IMR-90 (cell line): ENCODE data around the gene ME1. TPM values are rescaled to one million over a fixed set of nuclear protein-coding genes. Genes with fewer than 3 reads are reported as not detected.

Experiments
- ATAC-seq: fragments of 200-7000 bp; cut with Tn5 transposase; 2 replicates; pipeline ENCODE4 v1.9.1; 2020; ENCODE audit warnings: low read depth, mild to moderate bottlenecking, moderate library complexity
- BruUV-seq: library from RNA; stranded (reverse); fragments of 400-500 nt; replicated peaks from 2 replicates; lab custom pipeline; 2021; lab: Mats Ljungman, UMichigan
- CTCF ChIA-PET: fragments of 300-600 bp; formaldehyde crosslinking; extraction: SDS; loops from one replicate; lab custom pipeline; 2021; ENCODE audit warnings: antibody characterized with exemption; lab: Yijun Ruan, JAX
- POLR2A ChIA-PET: fragments of 300-600 bp; sonication (Branson Sonifier 250); formaldehyde crosslinking; loops from one replicate; lab custom pipeline; 2022; ENCODE audit warnings: antibody characterized with exemption; ENCODE audit not compliant: unreplicated experiment; lab: Charles Lee
- DNase-seq: peaks from one replicate; pipeline ENCODE4 v3.0.0; 2013
- H2AFZ ChIP-seq: replicated peaks from 2 replicates; pipeline ENCODE3; 2013; ENCODE audit warnings: low read length, mild to moderate bottlenecking; ENCODE audit not compliant: poor library complexity
- H2AK5ac ChIP-seq: 2 replicates; pipeline ENCODE4 v1.6.1; 2013; ENCODE audit warnings: low read depth, low read length, inconsistent platforms
- H2AK9ac ChIP-seq: replicated peaks from 2 replicates; pipeline ENCODE3; 2013; ENCODE audit warnings: mild to moderate bottlenecking, low read depth, low read length, moderate library complexity; ENCODE audit not compliant: poor library complexity
- H2BK120ac ChIP-seq: 2 replicates; pipeline ENCODE4 v1.6.1; 2013; ENCODE audit warnings: low read depth, low read length, inconsistent platforms
- H2BK15ac ChIP-seq: 3 replicates; pipeline ENCODE4 v1.6.1; 2013; ENCODE audit warnings: low read depth, low read length, inconsistent platforms
- H2BK20ac ChIP-seq: 2 replicates; pipeline ENCODE4 v1.6.1; 2013; ENCODE audit warnings: low read depth, mild to moderate bottlenecking, inconsistent platforms, low read length, moderate library complexity
- H2BK5ac ChIP-seq: 2 replicates; pipeline ENCODE4 v1.6.1; 2013; ENCODE audit warnings: mild to moderate bottlenecking, low read depth, low read length, inconsistent platforms; ENCODE audit not compliant: poor library complexity, severe bottlenecking
- H3K14ac ChIP-seq: replicated peaks from 2 replicates; pipeline ENCODE4 v1.6.1; 2013; ENCODE audit warnings: low read depth, low read length, inconsistent platforms
- H3K18ac ChIP-seq: 2 replicates; pipeline ENCODE4 v1.6.1; 2013; ENCODE audit warnings: low read depth, low read length, control low read depth
- H3K23ac ChIP-seq: 2 replicates; pipeline ENCODE4 v1.6.1; 2013; ENCODE audit warnings: low read depth, low read length, inconsistent platforms
- H3K27ac ChIP-seq: 2 replicates; pipeline ENCODE4 v1.5.1; 2013; ENCODE audit warnings: mild to moderate bottlenecking, control low read depth, low read length; ENCODE audit not compliant: insufficient read depth
- H3K27me3 ChIP-seq: 2 replicates; pipeline ENCODE4 v1.6.1; 2013; ENCODE audit warnings: low read length; ENCODE audit not compliant: control insufficient read depth, insufficient read depth
- H3K36me3 ChIP-seq: 2 replicates; pipeline ENCODE4 v1.6.1; 2013; ENCODE audit warnings: low read length, mixed read lengths; ENCODE audit not compliant: control insufficient read depth, insufficient read depth
- H3K4ac ChIP-seq: 2 replicates; pipeline ENCODE4 v1.6.1; 2013; ENCODE audit warnings: low read depth, low read length, inconsistent platforms
- H3K4me1 ChIP-seq: 2 replicates; pipeline ENCODE4 v1.6.1; 2013; ENCODE audit warnings: low read length, mixed read lengths; ENCODE audit not compliant: control insufficient read depth, insufficient read depth
- H3K4me2 ChIP-seq: 2 replicates; pipeline ENCODE4 v1.6.1; 2013; ENCODE audit warnings: low read depth, mild to moderate bottlenecking, control low read depth, low read length, moderate library complexity
- H3K4me3 ChIP-seq: 2 replicates; pipeline ENCODE4 v1.5.1; 2013; ENCODE audit warnings: low read depth, mild to moderate bottlenecking, control low read depth, low read length, moderate library complexity; ENCODE audit not compliant: insufficient read depth
- H3K56ac ChIP-seq: 2 replicates; pipeline ENCODE4 v1.6.1; 2013; ENCODE audit warnings: low read length, inconsistent platforms; ENCODE audit not compliant: insufficient read depth; ENCODE audit errors: extremely low read depth
- H3K79me1 ChIP-seq, 2 experiments: 2 replicates each; pipeline ENCODE4 v1.6.1; 2013; ENCODE audit warnings: low read length in 2 of 2, inconsistent platforms in 1 of 2, low read depth in 1 of 2
- H3K9ac ChIP-seq: 2 replicates; pipeline ENCODE4 v1.6.1; 2013; ENCODE audit warnings: low read depth, low read length, control low read depth
- H3K9me1 ChIP-seq: 2 replicates; pipeline ENCODE4 v1.6.1; 2013; ENCODE audit warnings: low read length, inconsistent platforms; ENCODE audit not compliant: insufficient read depth
- H3K9me3 ChIP-seq: 2 replicates; pipeline ENCODE4 v1.6.1; 2013; ENCODE audit warnings: low read length; ENCODE audit not compliant: control insufficient read depth, insufficient read depth
- H4K20me1 ChIP-seq: 2 replicates; pipeline ENCODE4 v1.6.1; 2013; ENCODE audit warnings: low read length, inconsistent platforms; ENCODE audit not compliant: insufficient read depth
- H4K5ac ChIP-seq: 2 replicates; pipeline ENCODE4 v1.6.1; 2013; ENCODE audit warnings: mild to moderate bottlenecking, low read depth, low read length, control low read depth
- H4K8ac ChIP-seq, 2 experiments: 2 replicates each; pipeline ENCODE4 v1.6.1; 2013; ENCODE audit warnings: low read depth in 2 of 2, low read length in 2 of 2, control low read depth in 1 of 2, inconsistent platforms in 1 of 2
- H4K91ac ChIP-seq: 2 replicates; pipeline ENCODE4 v1.6.1; 2013; ENCODE audit warnings: low read depth, low read length, inconsistent platforms; ENCODE audit not compliant: insufficient read depth
- ELK1 ChIP-seq: fragments of 150-350 bp; IDR thresholded peaks from 2 replicates; pipeline ENCODE4 v1.6.1; 2016; ENCODE audit warnings: low read depth, mild to moderate bottlenecking, low read length, moderate library complexity, borderline replicate concordance
- MAFK ChIP-seq: IDR thresholded peaks from 2 replicates; pipeline ENCODE4 v1.6.1; 2012; ENCODE audit warnings: low read depth, low read length, improper control_type of control experiment
- MAZ ChIP-seq: IDR thresholded peaks from 2 replicates; pipeline ENCODE4 v1.6.1; 2012; ENCODE audit warnings: low read depth, mild to moderate bottlenecking, low read length, improper control_type of control experiment, moderate library complexity, borderline replicate concordance
- RAD21 ChIP-seq: IDR thresholded peaks from 2 replicates; pipeline ENCODE4 v1.6.1; 2012; ENCODE audit warnings: low read length, improper control_type of control experiment
- SMC3 ChIP-seq: fragments of 150-350 bp; IDR thresholded peaks from 2 replicates; pipeline ENCODE4 v1.6.1; 2016; ENCODE audit warnings: low read depth, mild to moderate bottlenecking, antibody characterized with exemption, low read length, moderate library complexity
- WGBS, 2 experiments: methylation state at CpG; one replicate each; pipeline versions ENCODE4 v1.1.5 to v1.1.7; 2013; ENCODE audit warnings: missing lambda C conversion rate in 2 of 2; ENCODE audit not compliant: insufficient read length in 1 of 2; ENCODE audit errors: extremely low coverage in 2 of 2; 5-methylcytosine and 5-hydroxymethylcytosine counted together
- dilution Hi-C: fragments of 300-500 bp; cut with HindIII; formaldehyde crosslinking; loops from one replicate; pipeline ENCODE4 v1.14.3; 2018; ENCODE audit warnings: low sequenced_read_pairs; ENCODE audit not compliant: unreplicated experiment
- in situ Hi-C: fragments of 300-500 bp; cut with MboI; formaldehyde crosslinking; loops from 3 replicates; pipeline ENCODE4 v1.14.3; 2019; ENCODE audit warnings: low sequenced_read_pairs, inconsistent platforms, mixed read lengths
- intact Hi-C: fragments of 100-400 bp; cut with micrococcal nuclease; formaldehyde crosslinking; loops from 2 replicates; pipeline ENCODE4 v1.10.0; 2022
- polyA plus RNA-seq, 3 experiments: library from polyadenylated mRNA; depleted of rRNA; stranded (reverse); fragments of >200 nt; gene quantifications; 2 replicates each; pipeline ENCODE4 v1.2.3, GENCODE V29; 2012; ENCODE audit warnings: low replicate concordance in 1 of 3
- total RNA-seq: library from RNA; depleted of rRNA; stranded (reverse); fragments of >200 nt; gene quantifications from 2 replicates; pipeline ENCODE4 v1.2.3, GENCODE V29; 2012

ME1 gene
- total and polyA plus RNA-seq, 2 of the 4 experiments (the other 2 are of a cell fraction) = 21.5 to 24.4 TPM

DNA sequence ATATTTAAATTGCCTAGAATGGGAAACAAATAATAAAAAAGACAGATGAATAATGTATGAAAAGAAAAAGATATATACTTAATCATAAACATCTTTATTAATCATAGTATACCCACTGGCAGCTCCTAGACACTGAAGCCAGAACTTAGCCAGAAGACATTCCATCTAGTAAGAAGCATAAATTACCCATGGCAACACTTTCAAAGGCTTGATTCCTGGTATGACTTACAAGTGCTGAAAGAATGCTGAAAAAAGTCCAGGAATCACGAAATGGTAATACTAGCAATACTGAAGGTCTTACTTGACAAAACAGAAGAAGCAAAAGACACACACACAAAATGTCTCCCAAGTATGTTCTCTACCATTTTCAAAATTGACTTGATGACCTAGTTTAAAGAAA lies 199.7 kb downstream of the ME1 start:
- Histone ChIP-seq H3K23ac (no peak overlapping the region), H2AK9ac (no peak overlapping the region), H3K4ac (no peak overlapping the region), H4K20me1 (no peaks in the 10 kb centered on the region), H3K9me1 (no peaks in the 10 kb centered on the region), H3K9me3 (no peaks in the 10 kb centered on the region), H4K5ac (no peak overlapping the region), H2BK5ac (peak overlapping the region; percentile 73), H2BK120ac (no peak overlapping the region), H2AFZ (no peak overlapping the region), H3K27me3 (no peaks in the 10 kb centered on the region), H3K4me3 (no peak overlapping the region), H2AK5ac (no peak overlapping the region), H3K56ac (no peak overlapping the region), H3K79me1 (no peaks in the 10 kb centered on the region), H3K4me1 (peaks cover 4% of the 10 kb centered on the region; the same call in 1 of the 2 replicates), H3K4me2 (no peak overlapping the region), H4K8ac (peak overlapping the region in 1 of 2 experiments; percentile 35; a peak in 1 of 4 replicates), H3K14ac (no peak overlapping the region), H2BK15ac (no peak overlapping the region), H2BK20ac (no peak overlapping the region), H4K91ac (no peak overlapping the region), H3K9ac (no peak overlapping the region), H3K27ac (no peak overlapping the region), H3K36me3 (peaks cover 2% of the 10 kb centered on the region; the same call in 1 of the 2 replicates), H3K18ac (no peak overlapping the region)
- ChIA-PET POLR2A (no interaction called here), CTCF (no interaction called here)
- dilution Hi-C loops = no loop called here
- ATAC-seq (peak; percentile 89), DNase-seq (peak; percentile 90)
- in situ Hi-C loops = no loop called here
- no TSS peak for BruUV-seq
- no peak for TF ChIP-seq MAZ
- peak; percentile 25; the same call in 1 of the 2 replicates for TF ChIP-seq MAFK
- TF ChIP-seq SMC3 = no peak
- TF ChIP-seq ELK1 = no peak
- TF ChIP-seq RAD21 = no peak
- no CpG with 5 or more reads among the region's 1 CpG for WGBS, 2 experiments
- intact Hi-C loops = loop anchor here (5.0 kb wide), 1 partner anchor 41 kb away; no protein-coding TSS in a partner anchor
